Endothelial cell of hepatic sinusoid (primary cell): ENCODE data around the gene FAM9B.
"Not testable (repeated sequence)": the region's sequence is repeated elsewhere in the genome, so short reads cannot be mapped to it uniquely, and the experiment has no call there.

Experiments
- in situ Hi-C: cut with HindIII; loops from 2 replicates; pipeline ENCODE4 v1.10.0; 2017; ENCODE audit warnings: low sequenced_read_pairs

Gene FAM9B

DNA sequence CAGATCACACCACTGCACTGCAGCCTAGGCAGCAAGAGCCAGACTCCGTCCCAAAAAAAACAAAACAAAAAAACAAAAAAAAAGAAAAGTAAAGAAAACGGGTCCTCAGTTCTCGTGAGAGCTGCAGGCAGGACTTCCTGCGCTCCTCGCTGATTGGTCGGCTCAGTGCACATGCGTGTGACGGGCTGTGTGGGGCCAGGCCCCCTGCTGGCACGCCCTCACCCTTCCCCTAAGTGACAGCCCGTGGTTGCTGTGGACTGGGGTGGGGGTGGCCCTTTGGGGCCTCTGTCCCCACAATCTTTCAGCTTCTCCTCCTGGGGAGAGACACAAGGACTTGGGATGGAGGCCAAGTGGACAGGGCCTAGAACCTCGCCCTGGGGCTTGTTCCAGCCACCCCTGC, at the start of gene FAM9B:
Gene FAM9B, minus strand, starts transcription at position 139 of the 400 bp plus-strand sequence. CDS start 1,141 bp downstream, outside the sequence.
- in situ Hi-C loops = no loop called here

GRCh38 chrX:9081271-9081670, 47.3 kb upstream of the FAM9B start:
- in situ Hi-C loops = no loop called here

GRCh38 chrX:9074326-9074725, 40.4 kb upstream of the FAM9B start:
- in situ Hi-C loops = no loop called here

DNA sequence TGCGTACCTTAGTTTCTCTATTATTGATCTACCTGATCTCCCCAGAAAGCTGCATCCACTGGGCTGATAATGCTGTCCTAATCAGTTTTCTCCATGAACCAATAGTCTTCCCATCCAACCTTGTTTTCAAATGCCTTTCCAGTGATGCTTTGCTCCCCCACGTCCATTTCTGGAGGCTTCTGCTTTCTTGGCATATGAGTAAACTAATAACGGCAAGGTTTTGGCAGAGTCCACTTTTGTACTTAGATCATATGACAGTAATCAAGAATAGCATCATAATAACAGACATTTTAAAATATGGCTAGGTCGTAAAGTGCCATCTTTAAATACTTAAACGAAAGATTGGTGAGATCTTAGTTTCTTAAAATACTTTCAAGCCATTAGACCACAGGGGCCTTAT, 38.4 kb upstream of the FAM9B start:
- in situ Hi-C loops = no loop called here

DNA sequence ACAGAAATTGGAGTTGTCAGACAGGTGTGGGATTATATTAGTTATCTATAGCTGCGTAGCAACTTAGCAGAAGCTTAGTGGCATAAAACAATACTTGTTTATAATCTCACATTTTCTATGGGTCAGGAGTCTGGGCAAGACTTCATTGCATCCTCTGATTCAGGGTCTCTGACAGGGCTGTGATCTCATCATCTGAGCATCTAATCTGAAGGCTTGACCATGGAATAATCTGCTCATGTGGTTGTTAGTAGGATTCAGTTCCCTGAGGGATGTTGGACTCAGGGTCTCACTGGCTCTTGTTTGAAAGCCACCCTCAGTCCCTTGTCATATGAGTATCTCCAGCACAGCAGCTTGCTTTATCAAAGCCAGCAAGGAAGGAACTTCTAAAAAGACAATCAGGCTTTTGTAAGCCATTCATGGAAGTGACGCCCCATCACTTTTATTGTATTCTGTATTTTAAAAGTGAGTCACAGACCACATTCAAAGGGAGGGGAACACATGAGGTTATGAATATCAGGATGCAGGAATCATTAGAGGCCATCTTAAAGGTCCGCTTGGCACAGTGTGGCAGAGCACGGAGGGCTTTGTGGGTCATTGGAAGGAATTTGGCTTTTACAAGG, 37.2 kb upstream of the FAM9B start:
- in situ Hi-C loops = no loop called here

GRCh38 chrX:9069573-9069972, 35.6 kb upstream of the FAM9B start:
- in situ Hi-C loops = no loop called here

- in situ Hi-C loops = no loop called here
These were observed 30.8 kb upstream of the FAM9B start for GRCh38 chrX:9064694-9065093.

GRCh38 chrX:9062641-9063040, 28.7 kb upstream of the FAM9B start:
- in situ Hi-C loops = no loop called here

DNA sequence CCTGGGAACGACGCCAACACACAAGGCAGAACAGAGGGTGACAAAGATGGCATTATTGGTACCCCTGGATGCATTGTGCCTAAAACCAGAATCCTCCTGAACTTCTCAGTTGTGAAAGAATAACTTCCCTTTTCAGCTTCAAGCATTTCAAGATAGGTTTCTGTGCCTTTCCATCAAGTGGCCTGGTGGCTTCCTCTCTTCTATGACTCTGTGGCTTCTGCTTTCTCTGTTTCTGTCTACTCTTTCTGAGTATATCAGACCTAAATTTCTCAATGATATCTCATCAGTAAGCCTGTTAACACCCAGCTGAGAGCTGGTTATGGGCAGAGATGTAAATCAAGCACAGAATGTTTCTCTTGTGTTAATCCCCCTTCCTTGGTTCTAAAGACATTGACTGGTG, 21.4 kb upstream of the FAM9B start:
- in situ Hi-C loops = no loop called here

DNA sequence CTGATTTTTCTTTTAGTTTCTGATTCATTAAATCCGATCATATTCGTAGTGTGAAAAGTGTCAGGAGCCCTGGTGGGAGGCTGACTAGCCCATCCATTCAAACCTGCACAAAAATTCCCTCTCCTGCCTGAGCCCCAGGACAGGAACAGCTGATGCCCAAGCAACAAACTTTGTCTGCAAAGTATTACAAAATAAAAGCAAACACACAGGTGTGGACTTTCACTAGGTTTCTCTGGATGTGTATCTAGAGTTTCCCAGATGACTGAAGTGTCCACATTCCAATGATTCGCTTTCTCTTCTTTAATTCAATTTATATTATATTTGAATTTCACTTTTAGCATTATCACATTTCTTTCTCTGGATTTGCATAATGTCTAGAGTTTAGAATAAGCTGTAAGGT, 18.2 kb upstream of the FAM9B start:
- in situ Hi-C loops = no loop called here

- in situ Hi-C loops = no loop called here
These were observed 16.4 kb upstream of the FAM9B start for GRCh38 chrX:9050331-9050730.

GRCh38 chrX:9048801-9049200, 14.9 kb upstream of the FAM9B start:
- in situ Hi-C loops = no loop called here

DNA sequence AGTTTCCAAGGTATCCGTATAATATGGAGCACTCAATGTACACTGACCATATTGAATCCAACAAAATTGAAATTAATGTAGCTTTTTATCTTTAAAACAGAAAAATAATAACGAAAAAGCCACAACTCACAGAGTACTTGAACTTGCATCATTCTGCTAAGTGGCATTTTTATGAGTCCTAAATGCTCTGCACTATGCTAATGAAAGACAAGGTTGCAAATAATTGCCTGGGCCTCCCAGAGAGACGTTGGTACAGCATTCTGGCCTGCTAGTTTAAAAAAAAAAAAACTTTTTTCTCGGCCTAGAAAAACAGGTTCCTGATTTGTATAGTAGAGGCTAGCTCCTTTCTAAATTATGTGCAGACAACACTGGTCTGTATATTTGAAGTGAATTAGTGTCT, 4.3 kb upstream of the FAM9B start:
- in situ Hi-C loops = no loop called here

- in situ Hi-C loops = no loop called here
These were observed 3.4 kb upstream of the FAM9B start for GRCh38 chrX:9037296-9037695.

GRCh38 chrX:9033586-9033985, 341 bp downstream of the FAM9B start:
- in situ Hi-C loops = no loop called here

- in situ Hi-C loops = no loop called here
These were observed 748 bp downstream of the FAM9B start for GRCh38 chrX:9033179-9033578.

GRCh38 chrX:9023293-9023692, 10.6 kb downstream of the FAM9B start:
- in situ Hi-C loops = no loop called here

DNA sequence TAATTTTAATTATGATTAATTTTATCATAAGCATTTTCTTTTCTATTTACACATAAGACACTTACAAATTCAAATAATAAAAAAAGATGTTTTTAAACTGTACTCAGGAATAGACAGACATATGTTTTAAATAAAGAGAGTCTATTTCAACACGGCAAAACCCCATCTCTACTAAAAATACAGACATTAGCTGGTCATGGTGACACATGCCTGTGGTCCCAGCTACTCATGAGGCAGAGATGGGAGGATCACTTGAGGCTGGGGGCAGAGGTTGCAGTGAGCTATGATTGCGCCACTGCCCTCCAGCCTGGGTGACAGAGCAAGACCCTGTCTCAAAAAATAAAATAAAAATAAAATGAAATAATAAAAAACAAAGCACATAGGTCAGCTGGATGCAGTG, 14.8 kb downstream of the FAM9B start:
- in situ Hi-C loops = no loop called here

DNA sequence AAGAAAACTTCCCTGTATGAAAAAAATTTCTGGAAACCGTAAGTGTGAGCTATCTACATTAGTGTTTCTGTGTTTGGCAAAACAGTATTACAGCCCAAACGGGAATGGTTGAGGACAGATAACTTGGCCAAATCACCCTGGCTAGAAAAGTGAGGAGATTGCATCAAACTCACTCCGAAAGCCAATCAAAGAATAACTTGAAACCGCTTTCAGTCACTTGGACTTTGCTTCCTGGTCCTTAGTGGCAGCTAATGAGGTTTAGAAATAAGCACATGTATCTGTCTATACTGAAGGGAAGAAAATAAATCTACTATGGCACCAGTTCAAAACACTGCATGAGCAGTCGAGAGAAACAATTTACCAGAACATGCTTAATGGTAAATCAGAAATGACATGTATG, 15.6 kb downstream of the FAM9B start:
- in situ Hi-C loops = not testable (repeated sequence)

DNA sequence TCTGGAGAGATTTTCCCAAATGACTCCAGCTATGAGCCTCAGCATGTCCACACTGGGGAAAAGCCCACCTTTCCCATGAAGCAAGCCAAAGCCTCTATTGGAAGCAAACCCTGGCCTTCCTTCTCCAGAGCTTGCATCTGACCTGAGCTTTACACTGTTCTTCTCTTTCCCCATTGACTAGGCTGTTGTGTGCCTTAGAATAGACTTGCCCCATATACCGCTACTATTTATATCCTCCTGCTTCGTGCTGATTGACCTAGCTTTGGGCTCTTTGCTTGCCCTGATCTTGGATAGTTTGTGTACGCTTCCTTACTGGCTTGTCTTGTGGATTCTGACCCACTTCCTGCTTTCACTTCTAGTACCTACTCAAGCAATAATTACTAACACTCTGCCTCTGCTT, 30.9 kb downstream of the FAM9B start:
- in situ Hi-C loops = no loop called here

DNA sequence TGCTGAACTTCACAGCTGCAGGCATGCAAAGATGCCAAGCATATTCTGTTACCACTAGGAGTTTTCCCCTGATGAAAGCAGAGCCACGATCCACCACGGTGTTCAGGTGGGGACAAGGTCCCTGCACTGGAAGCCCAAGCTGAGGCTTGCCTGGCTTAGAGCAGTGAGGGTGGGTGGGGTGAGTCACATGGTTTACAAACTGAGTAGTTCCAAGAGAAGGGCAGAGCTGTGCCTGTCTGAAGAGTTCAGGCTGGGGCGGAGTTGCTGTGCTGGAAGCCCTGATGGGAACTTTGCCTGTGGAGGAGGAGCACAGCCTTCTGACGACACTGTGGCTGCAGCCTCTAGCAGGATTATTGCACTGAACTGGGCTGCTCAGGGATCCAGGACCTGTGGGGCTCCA, 45.5 kb downstream of the FAM9B start:
- in situ Hi-C loops = no loop called here

DNA sequence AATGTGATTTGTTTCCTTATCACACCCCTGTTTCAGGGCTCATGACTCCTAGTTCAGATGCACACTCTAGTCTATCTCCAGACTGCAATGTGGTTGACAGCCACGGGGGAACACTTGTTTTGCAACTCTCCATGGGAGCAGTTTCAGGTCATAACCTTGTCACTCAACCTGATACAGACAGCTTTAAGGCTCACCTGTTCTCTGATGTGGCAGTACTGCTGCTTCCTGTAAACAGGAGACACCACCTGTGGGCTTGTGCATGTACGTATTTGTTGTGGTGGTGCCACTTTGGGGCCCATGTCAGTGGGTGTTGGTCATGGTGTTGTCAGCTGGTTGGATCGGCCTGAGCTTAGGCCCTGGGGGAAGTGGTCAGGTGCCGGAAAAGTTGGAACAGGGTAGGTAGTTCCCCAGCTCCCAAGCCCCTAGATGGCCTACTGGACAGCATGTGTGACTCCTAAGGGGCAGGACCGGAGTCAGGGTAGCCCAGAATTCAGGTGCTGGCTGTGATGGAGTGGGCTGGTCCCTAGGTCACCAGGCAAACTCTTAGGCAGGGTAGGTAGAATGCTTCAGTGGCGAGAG, 46.2 kb downstream of the FAM9B start:
- in situ Hi-C loops = no loop called here

- in situ Hi-C loops = no loop called here
These were observed 49.7 kb downstream of the FAM9B start for GRCh38 chrX:8984231-8984630.
